SHP77 (cell line): ENCODE measurements around the gene FABP3.
A peak's percentile ranks its signal among the peaks of the same experiment; 100 is the strongest.

Source experiments
- DNase-seq, 2 experiments: peaks; one replicate each; lab custom pipeline; 2025; lab: John Stamatoyannopoulos, UW

The FABP3 gene

DNA sequence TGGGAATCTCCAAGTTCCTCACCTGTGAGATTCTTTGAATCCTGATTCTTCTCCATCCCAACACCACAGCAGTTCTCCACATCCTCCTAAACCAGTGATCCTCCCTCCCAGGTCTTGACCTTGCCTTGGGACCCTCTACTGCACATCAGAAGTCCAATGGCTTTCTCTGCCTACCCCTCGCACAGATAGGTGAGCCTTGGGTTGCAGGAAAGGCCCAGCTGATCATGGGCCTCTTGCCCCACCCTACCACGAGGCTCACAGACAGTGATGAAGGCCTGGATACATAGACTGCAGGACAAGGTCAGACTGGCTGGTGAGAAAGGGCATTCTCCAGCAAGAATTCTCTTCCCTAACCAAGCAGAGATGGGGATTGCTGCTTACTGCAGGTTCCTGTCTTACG, 825 bp downstream of the FABP3 start:
- no peak for DNase-seq

DNA sequence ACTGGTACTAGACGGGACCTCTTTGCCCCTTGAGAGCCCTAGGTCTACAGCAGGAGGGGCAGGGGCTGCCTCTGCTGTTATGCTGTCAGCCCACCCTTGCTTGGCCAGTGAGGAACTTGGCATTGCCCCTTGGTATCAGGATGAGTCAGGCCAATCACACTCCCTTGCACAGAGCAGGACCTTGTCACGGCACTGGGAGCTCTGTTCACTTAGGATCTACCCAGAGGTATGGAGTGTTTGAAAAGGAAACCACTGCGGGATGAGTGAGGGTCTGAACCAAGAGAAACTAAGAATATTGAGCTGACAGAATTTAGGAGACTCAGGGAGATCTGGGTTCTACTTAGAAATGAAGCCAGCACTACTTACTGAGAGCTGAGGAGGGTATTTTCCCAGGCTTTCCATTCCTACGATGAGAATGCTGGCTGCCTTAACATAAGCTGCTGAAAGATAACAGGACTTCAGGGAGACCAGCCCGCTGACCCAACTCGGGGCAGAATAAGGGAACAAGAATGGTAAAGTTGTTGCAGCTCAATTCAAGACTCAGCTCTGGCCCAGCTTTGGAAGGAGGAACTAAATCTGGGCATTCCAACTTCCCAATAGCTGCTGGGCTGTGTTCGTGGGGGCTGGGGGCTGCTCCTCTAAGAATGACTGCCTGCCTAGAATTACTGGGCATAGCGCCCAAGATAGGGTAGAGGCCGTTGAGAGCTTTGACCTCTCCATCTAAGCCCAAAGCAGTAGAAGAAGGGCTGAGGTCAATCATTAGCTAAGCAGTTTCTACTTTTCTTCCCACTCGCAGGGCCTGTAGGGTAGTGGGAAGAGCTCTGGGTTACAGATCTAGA, 1.5 kb downstream of the FABP3 start:
- DNase-seq: no peak

DNA sequence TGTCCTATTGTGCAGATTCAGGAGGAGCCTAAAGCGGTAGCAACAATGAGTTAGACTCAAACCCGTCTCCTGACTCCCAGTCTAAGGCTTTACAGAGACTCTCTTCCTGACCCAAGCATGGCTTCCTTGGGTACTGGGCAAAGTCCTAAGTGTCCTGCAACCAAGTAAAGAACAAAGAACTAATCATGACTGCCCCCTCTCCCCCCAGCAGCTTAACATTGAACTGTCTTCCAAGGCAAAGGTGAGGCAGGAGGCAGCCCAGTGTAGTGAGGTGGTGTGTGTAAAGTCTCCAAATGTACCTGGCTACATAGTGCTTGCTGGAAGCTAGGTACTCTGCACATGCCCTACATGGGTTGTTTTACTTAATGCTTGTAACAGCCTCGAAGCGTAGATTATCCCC, 2.3 kb downstream of the FABP3 start:
- DNase-seq: no peak

GRCh38 chr1:31370021-31370420, 2.9 kb downstream of the FABP3 start:
- DNase-seq: no peak

GRCh38 chr1:31368611-31369107, 4.2 kb downstream of the FABP3 start:
- DNase-seq: no peak

GRCh38 chr1:31366796-31367195, 6.1 kb downstream of the FABP3 start:
- no peak for DNase-seq

GRCh38 chr1:31364561-31365250, 8.2 kb downstream of the FABP3 start:
- no peak for DNase-seq

DNA sequence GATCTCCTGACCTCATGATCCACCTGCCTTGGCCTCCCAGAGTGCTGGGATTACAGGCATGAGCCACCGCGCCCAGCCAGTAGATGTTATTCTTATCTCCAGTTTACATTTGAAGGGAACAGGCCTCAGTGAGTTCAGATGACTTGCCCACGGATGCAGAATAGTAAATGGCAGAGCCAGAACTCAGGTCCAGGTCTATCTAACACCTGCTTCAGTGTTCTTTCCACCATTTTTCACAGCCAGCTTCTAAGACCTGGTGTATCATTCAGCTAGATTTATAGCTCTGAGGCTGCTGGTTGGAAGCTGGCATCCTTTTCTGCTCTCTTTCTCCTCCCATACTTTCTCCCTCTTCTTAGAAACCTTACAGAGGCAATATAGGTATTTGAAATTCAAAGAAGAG, 10.8 kb downstream of the FABP3 start:
- DNase-seq: no peak

- DNase-seq: no peak
Observed at GRCh38 chr1:31361607-31362006, 11.3 kb downstream of the FABP3 start.

GRCh38 chr1:31356427-31356826, 16.4 kb downstream of the FABP3 start:
- no peak for DNase-seq

DNA sequence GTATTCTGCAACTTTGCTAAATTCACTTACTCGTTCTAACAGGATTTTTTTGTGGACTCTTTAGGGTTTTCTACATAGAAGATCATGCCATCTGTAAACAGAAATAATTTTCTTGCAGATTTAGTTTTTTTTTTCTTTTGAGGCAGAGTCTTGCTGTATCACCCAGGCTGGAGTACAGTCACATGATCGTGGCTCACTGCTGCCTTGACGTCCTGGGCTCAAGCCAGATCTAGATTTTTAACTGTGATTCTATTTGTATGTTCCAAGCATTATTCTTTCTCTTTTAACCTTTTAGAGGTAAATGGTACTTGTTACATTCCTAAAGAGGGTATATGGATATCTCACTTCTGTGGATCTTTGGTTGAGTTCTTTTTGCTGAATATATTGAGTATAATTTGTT, 18.6 kb downstream of the FABP3 start:
- DNase-seq: no peak

GRCh38 chr1:31348449-31348848, 24.4 kb downstream of the FABP3 start:
- DNase-seq: no peak

DNA sequence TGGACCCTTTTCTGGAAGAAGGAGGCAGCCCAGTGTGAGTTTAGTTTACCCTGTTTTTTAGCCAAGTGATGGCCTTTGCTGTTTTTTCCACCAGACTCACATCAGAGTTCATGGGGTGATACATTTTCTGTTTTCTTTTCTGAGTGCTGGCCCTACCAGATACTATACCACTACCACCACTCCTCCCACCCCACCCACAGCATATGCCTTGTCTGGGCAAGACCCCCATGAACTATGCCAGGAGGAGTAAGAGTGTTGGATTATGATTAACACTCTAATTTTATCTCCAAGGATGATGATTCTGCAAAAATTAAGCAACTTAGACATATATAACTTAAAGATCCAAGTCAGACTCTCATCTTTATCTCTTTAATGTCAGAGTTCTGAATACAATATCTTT, 26.1 kb downstream of the FABP3 start:
- no peak for DNase-seq

DNA sequence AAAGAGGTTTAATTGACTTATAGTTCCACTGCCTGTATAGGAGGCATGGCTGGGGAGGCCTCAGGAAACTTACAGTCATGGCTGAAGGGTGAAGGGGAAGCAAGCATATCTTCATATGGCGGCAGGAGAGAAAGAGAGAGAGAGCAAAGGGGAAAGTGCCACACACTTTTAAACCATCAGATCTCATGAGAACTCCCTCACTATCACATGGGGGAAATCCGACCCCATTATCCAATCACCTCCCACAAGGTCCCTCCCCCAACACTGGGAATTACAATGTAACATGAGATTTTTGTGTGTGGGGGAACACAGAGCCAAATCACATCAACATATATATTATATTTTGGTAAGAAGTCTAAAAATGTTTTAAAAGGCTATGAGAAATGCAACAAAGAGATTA, 27.2 kb downstream of the FABP3 start:
- no peak for DNase-seq

DNA sequence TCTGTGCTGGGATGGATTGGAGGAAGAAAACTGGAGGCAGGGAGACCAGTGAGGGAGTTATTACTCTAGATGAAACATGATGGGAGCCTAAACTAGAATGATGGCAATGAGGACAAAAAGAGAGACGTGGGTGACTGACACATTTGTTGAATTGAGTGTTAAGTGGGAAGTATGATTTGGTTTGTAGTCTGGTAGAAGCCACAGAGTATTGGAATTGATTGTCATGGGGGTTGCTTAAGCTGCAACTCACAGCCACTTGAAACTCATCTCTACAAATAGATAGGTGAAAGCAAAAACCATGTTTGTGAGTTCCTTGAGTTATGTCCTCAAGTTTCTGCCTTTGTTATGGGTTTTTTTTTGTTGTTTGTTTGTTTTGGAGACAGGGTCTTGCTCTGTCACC, 28.4 kb downstream of the FABP3 start:
- DNase-seq: no peak

GRCh38 chr1:31336687-31337467, 36.0 kb downstream of the FABP3 start:
- no peak for DNase-seq

- DNase-seq: peak; percentile 35 to 59
Observed at GRCh38 chr1:31335007-31335406, 37.9 kb downstream of the FABP3 start.

- no peak for DNase-seq
Observed at GRCh38 chr1:31327381-31327780, 45.5 kb downstream of the FABP3 start.

DNA sequence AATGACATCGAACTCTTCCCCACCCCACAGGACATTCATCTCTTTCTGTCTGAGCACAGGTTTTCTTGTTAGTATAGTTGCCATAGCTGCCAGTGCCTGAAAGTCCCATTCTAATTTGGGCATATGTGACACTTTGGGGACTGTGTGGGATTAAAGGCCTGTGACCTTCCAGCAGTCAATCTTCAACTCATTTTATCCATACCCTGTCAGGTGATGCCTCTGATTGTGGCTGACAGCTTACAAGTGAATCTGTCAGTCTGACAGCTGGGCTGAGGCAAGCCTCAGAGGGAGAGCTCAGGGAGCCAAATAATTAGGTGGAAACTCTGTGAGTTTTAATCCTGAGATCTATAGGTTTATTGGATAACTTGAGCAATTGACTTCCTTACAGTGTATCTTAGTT, 46.4 kb downstream of the FABP3 start:
- no peak for DNase-seq

DNA sequence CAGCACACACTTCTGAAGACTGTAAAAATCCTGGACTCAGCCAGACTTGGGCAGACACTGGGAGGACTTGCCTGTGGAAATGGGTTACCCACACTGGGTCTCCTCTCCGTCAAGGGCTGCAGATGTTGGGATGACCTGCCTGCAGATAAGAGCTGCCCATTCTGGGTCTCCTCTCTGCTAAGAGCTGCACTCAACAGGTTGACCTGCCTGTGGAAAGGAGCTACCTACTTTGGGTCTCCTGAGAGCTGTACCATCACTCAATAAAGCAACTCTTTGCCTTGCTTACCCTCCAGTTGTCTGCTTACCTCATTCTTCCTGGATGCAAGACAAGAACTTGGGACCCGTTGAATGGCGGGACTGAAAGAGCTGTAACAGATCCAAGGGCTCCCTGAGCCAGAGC, 47.9 kb downstream of the FABP3 start:
- DNase-seq: no peak

DNA sequence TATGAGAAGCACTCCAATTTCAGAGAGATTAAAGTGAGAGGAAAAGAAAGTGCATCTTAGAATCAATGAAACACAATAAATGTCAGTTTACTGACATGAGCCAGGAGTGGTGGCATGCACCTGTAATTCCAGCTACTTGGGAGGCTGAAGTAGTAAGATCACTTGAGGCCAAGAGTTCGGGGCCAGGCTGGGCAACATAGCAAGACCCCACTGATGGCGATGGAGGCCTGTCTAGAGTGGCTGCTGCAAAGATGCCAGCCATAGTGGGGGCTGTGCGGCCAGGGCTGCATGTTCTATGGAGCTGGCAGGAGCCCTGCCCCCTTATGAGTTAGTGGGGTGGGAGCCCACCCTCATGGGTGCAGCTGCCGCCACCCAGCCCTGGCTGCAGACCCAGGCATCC, 48.8 kb downstream of the FABP3 start:
- DNase-seq: no peak

- DNase-seq: no peak
Observed at GRCh38 chr1:31318146-31318545, 54.7 kb downstream of the FABP3 start.

- DNase-seq: no peak
Observed at GRCh38 chr1:31315902-31316301, 57.0 kb downstream of the FABP3 start.
